ENCODE data around the gene CYFIP2. TPM values are rescaled to one million over a fixed set of nuclear protein-coding genes. Genes with fewer than 3 reads are reported as not detected.

CYFIP2 gene
- total and polyA plus RNA-seq, 2 of the 13 experiments (the other 11 are each of a cell fraction or from before 2014, with no cell fraction given) = 22.6 to 30.3 TPM

DNA sequence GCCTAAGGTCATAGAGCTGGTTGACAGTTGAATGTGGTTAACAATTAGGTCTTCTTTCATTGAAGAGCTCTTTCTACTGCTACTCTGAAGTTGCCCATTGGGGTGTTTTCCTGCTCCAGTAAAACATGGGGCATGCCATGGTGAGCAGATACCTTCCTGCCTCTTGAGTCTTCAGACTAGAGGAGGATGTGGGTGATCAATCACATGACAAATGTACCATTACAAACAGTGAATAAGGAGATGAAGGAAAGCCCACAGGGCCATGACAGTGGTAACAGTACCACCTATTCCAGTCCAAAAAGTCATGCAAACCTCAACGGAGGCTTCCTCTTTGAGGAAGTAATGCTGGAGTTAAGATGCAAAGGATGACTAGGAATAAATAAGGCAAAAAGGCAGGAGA is 73.5 kb downstream of the CYFIP2 start:
- in situ Hi-C loops (cut with HindIII; ENCODE audit: extremely low pct_ligation_motif_present, low pct_unique_long_range_greater_than_20kb) = loop anchor here (25.0 kb wide), 1 partner anchor 398 kb away; the partner anchor contains the start of genes LSM11 and THG1L
- Histone ChIP-seq H3K9ac (ENCODE audit: insufficient read depth, low read depth, low read length) (no peak overlapping the region), H3K4me1 (ENCODE audit: insufficient read depth, low read length) (peaks cover 14% of the 10 kb centered on the region), H3K36me3 (replicated peaks in 1 of 2; ENCODE audit: control insufficient read depth in 1 of 2, insufficient read depth in 2 of 2, low read length in 2 of 2) (peaks cover 6 to 8% of the 10 kb centered on the region in 2 experiments; a peak in 3 of 5 replicates), H3K4me3 (replicated peaks in 1 of 3; ENCODE audit: insufficient read depth in 1 of 3, low read depth in 2 of 3, low read length in 3 of 3) (no peak overlapping the region), H3K9me3 (ENCODE audit: low read length) (no peaks in the 10 kb centered on the region), H2AFZ (ENCODE audit: low read length) (no peak overlapping the region), H4K20me1 (ENCODE audit: insufficient read depth, low read length) (no peaks in the 10 kb centered on the region), H3K27ac (ENCODE audit: extremely low read length, insufficient read depth, low read length) (no peak overlapping the region), H3K4me2 (ENCODE audit: low read depth, low read length) (no peak overlapping the region), H3K79me2 (ENCODE audit: insufficient read depth, low read length) (no peaks in the 10 kb centered on the region), H3K27me3 (ENCODE audit: control insufficient read depth in 1 of 2, insufficient read depth in 2 of 2, low read length in 2 of 2) (no peaks in the 10 kb centered on the region)
- TF ChIP-seq BORCS8-MEF2B (CRISPR knock-in tag; IDR thresholded peaks at IDR 0.05) (no peak), GPN1 (CRISPR knock-in tag; IDR thresholded peaks at IDR 0.05; ENCODE audit: borderline replicate concordance) (no peak)
- ChIA-PET POLR2A (no interaction called here), CTCF (ENCODE audit: low intra/inter-chr PET ratio, low total read pairs) (no interaction called here)
- no peak for FAIRE-seq
- no peak for ATAC-seq
- no TSS peak for BruUV-seq (replicated peaks)
- intact Hi-C loops (cut with micrococcal nuclease; ENCODE audit: unreplicated experiment) = no loop called here
- DNase-seq (ENCODE audit: low spot score) = no peak
- WGBS (ENCODE audit: low lambda C conversion rate) = 95% methylated on average over 1 of the region's 1 CpG

DNA sequence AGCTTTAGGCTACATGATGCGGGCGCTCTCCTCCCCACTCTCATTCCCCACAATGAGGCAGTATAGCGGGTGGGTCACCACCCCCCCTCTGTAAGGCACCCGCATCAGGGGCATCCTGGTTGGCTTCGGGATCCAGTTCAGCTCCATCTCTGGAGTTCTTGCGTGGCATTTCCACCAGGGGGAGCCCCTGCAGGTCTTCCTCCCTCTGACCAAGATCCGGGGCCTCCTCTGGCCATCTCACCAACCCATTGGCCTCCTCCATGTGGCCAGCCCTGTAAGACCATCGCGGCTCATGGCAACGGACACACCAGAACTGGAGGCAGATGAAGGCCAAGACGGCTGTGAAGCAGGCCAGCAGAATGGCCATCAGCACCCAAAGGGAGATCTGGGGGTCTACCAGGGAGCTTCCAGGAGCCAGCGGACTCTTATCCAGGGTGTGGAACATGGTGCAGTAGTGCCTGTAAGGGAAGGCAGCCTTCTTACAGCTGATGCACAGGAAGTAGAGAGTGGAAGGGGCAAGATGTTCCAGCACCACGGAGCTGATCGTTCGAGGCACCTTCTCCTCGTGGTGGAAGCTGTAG is 77.0 kb downstream of the CYFIP2 start:
- in situ Hi-C loops (cut with HindIII; ENCODE audit: extremely low pct_ligation_motif_present, low pct_unique_long_range_greater_than_20kb) = loop anchor here (5.0 to 25.0 kb wide), 2 partner anchors 134 to 394 kb away; partner anchors contain the start of genes LSM11 and THG1L
- Histone ChIP-seq H3K9ac (ENCODE audit: insufficient read depth, low read depth, low read length) (no peak overlapping the region), H3K4me3 (replicated peaks in 1 of 3; ENCODE audit: insufficient read depth in 1 of 3, low read depth in 2 of 3, low read length in 3 of 3) (no peak overlapping the region), H3K27me3 (ENCODE audit: control insufficient read depth in 1 of 2, insufficient read depth in 2 of 2, low read length in 2 of 2) (no peaks in the 10 kb centered on the region), H2AFZ (ENCODE audit: low read length) (no peak overlapping the region), H3K4me1 (ENCODE audit: insufficient read depth, low read length) (no peaks in the 10 kb centered on the region), H3K4me2 (ENCODE audit: low read depth, low read length) (no peak overlapping the region), H3K36me3 (replicated peaks in 1 of 2; ENCODE audit: control insufficient read depth in 1 of 2, insufficient read depth in 2 of 2, low read length in 2 of 2) (peaks cover 6 to 8% of the 10 kb centered on the region in 2 experiments; a peak in 3 of 5 replicates), H3K79me2 (ENCODE audit: insufficient read depth, low read length) (no peaks in the 10 kb centered on the region), H3K9me3 (ENCODE audit: low read length) (no peaks in the 10 kb centered on the region), H4K20me1 (ENCODE audit: insufficient read depth, low read length) (no peaks in the 10 kb centered on the region), H3K27ac (ENCODE audit: extremely low read length, insufficient read depth, low read length) (no peak overlapping the region)
- 90% methylated on average over 11 of the region's 16 CpGs for WGBS (ENCODE audit: low lambda C conversion rate)
- FAIRE-seq = no peak
- peak; percentile 22 for DNase-seq (ENCODE audit: low spot score)
- ChIA-PET POLR2A (no interaction called here), CTCF (ENCODE audit: low intra/inter-chr PET ratio, low total read pairs) (interaction anchor here (1.2 to 3.3 kb wide), 2 partner anchors 128 to 134 kb away, joined by 3 to 15 read pairs; no protein-coding TSS in a partner anchor)
- intact Hi-C loops (cut with micrococcal nuclease; ENCODE audit: unreplicated experiment) = loop anchor here (1.0 kb wide), 1 partner anchor 134 kb away; no protein-coding TSS in a partner anchor
- no TSS peak for BruUV-seq (replicated peaks)
- peak; percentile 91 for ATAC-seq
- TF ChIP-seq FOXA1 (IDR thresholded peaks at IDR 0.05) (no peak), FOXA1 (CRISPR knock-in tag; IDR thresholded peaks at IDR 0.05) (no peak), STAG1 (CRISPR knock-in tag; IDR thresholded peaks at IDR 0.05) (peak; percentile 46), TBP (CRISPR knock-in tag; IDR thresholded peaks at IDR 0.05) (no peak), XRCC5 (optimal IDR thresholded peaks at IDR 0.05; ENCODE audit: low read length) (peak; percentile 60), EHMT2 (IDR thresholded peaks at IDR 0.05; ENCODE audit: borderline replicate concordance, low read depth, low read length) (no peak), POLR2A (IDR thresholded peaks at IDR 0.05; ENCODE audit: insufficient read depth in 1 of 2, low read depth in 2 of 2, low read length in 2 of 2) (no peak), ZNF564 (CRISPR knock-in tag; IDR thresholded peaks at IDR 0.05) (no peak)
- TF ChIP-seq, protein P1, sequence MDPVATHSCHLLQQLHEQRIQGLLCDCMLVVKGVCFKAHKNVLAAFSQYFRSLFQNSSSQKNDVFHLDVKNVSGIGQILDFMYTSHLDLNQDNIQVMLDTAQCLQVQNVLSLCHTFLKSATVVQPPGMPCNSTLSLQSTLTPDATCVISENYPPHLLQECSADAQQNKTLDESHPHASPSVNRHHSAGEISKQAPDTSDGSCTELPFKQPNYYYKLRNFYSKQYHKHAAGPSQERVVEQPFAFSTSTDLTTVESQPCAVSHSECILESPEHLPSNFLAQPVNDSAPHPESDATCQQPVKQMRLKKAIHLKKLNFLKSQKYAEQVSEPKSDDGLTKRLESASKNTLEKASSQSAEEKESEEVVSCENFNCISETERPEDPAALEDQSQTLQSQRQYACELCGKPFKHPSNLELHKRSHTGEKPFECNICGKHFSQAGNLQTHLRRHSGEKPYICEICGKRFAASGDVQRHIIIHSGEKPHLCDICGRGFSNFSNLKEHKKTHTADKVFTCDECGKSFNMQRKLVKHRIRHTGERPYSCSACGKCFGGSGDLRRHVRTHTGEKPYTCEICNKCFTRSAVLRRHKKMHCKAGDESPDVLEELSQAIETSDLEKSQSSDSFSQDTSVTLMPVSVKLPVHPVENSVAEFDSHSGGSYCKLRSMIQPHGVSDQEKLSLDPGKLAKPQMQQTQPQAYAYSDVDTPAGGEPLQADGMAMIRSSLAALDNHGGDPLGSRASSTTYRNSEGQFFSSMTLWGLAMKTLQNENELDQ (CRISPR knock-in tag; IDR thresholded peaks at IDR 0.05; ENCODE audit: borderline replicate concordance) = no peak
- TF ChIP-seq, protein P2, sequence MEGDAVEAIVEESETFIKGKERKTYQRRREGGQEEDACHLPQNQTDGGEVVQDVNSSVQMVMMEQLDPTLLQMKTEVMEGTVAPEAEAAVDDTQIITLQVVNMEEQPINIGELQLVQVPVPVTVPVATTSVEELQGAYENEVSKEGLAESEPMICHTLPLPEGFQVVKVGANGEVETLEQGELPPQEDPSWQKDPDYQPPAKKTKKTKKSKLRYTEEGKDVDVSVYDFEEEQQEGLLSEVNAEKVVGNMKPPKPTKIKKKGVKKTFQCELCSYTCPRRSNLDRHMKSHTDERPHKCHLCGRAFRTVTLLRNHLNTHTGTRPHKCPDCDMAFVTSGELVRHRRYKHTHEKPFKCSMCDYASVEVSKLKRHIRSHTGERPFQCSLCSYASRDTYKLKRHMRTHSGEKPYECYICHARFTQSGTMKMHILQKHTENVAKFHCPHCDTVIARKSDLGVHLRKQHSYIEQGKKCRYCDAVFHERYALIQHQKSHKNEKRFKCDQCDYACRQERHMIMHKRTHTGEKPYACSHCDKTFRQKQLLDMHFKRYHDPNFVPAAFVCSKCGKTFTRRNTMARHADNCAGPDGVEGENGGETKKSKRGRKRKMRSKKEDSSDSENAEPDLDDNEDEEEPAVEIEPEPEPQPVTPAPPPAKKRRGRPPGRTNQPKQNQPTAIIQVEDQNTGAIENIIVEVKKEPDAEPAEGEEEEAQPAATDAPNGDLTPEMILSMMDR (CRISPR knock-in tag; IDR thresholded peaks at IDR 0.05) = peak; percentile 73
- TF ChIP-seq, protein P3, sequence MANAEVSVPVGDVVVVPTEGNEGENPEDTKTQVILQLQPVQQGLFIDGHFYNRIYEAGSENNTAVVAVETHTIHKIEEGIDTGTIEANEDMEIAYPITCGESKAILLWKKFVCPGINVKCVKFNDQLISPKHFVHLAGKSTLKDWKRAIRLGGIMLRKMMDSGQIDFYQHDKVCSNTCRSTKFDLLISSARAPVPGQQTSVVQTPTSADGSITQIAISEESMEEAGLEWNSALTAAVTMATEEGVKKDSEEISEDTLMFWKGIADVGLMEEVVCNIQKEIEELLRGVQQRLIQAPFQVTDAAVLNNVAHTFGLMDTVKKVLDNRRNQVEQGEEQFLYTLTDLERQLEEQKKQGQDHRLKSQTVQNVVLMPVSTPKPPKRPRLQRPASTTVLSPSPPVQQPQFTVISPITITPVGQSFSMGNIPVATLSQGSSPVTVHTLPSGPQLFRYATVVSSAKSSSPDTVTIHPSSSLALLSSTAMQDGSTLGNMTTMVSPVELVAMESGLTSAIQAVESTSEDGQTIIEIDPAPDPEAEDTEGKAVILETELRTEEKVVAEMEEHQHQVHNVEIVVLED (CRISPR knock-in tag; IDR thresholded peaks at IDR 0.05; ENCODE audit: borderline replicate concordance) = no peak
